Stomach (tissue), 9 donors: ENCODE results near the gene EML6. TPM values are rescaled to one million over a fixed set of nuclear protein-coding genes. Genes with fewer than 3 reads are reported as not detected.

ENCODE experiments used
- DNase-seq, 2 donors: peaks; one replicate each; pipeline versions ENCODE4 v3.0.0 to v3.0.0-alpha.2; 2013 to 2019
- H3K27ac ChIP-seq, 5 donors: fragments of 200-600 bp in 4 of 5; sonication (generic) in 4 of 5; one replicate each; pipeline ENCODE4 v1.5.1; 2013 to 2019; ENCODE audit warnings: mild to moderate bottlenecking in 1 of 5, moderate library complexity in 1 of 5
- H3K27me3 ChIP-seq, 3 donors: fragments of 200-600 bp; sonication (generic); one replicate each; pipeline ENCODE4 v1.5.1; 2017 to 2019; ENCODE audit warnings: mixed run types in 1 of 3
- H3K36me3 ChIP-seq, 4 donors: fragments of 200-600 bp; sonication (generic); 1 replicate in 3 of 4; 2 replicates in 1 of 4; pipeline ENCODE4 v1.5.1; 2016 to 2019
- H3K4me1 ChIP-seq, 4 donors: fragments of 200-600 bp; sonication (generic); one replicate each; pipeline ENCODE4 v1.5.1; 2016 to 2019
- H3K4me3 ChIP-seq, 4 donors: fragments of 200-600 bp; sonication (generic) in 3 of 4; one replicate each; pipeline ENCODE4 v1.5.1; 2016 to 2019; ENCODE audit warnings: mild to moderate bottlenecking in 1 of 4
- H3K9me3 ChIP-seq, 4 donors: fragments of 200-600 bp; sonication (generic); one replicate each; pipeline ENCODE4 v1.5.1; 2016 to 2019
- CTCF ChIP-seq, 7 experiments: fragments of 450-650 bp in 4 of 7; fragments of 200-600 bp in 3 of 7; sonication (generic) in 3 of 7; IDR thresholded peaks; one replicate each; pipeline ENCODE4 v1.5.1; 2016 to 2019; ENCODE audit warnings: antibody characterized with exemption in 7 of 7, control low read depth in 2 of 7, mild to moderate bottlenecking in 1 of 7
- EP300 ChIP-seq: sonication (generic); formaldehyde crosslinking; IDR thresholded peaks from one replicate; pipeline ENCODE4 v1.6.1; 2017; ENCODE audit warnings: antibody characterized with exemption
- POLR2A ChIP-seq, 4 donors: fragments of 450-650 bp; IDR thresholded peaks; one replicate each; pipeline ENCODE4 v1.6.1; 2016; ENCODE audit warnings: antibody characterized with exemption in 4 of 4, control low read depth in 2 of 4, mild to moderate bottlenecking in 1 of 4, moderate library complexity in 1 of 4
- POLR2AphosphoS5 ChIP-seq, 3 donors: sonication (generic); formaldehyde crosslinking; IDR thresholded peaks; one replicate each; pipeline ENCODE4 v1.6.1; 2016; ENCODE audit warnings: antibody characterized with exemption in 3 of 3
- WGBS, 5 donors: extraction: QIAGEN DNeasy Blood & Tissue Kit in 3 of 5; methylation state at CpG; one replicate each; pipeline versions ENCODE4 v1.1.5 to v1.1.7; 2013 to 2018; 5-methylcytosine and 5-hydroxymethylcytosine counted together
- intact Hi-C: fragments of 100-400 bp; cut with DNase I; formaldehyde crosslinking; loops from one replicate; pipeline ENCODE4 v1.15.1; 2023; ENCODE audit warnings: low total_unique reads
- polyA plus RNA-seq, 3 donors: library from polyadenylated mRNA; stranded (reverse); fragments of 200-250 nt; gene quantifications; one replicate each; pipeline ENCODE4 v1.2.3, GENCODE V29; 2013
- total RNA-seq, 5 donors: library from RNA; depleted of rRNA; stranded (reverse); fragments of >200 nt; gene quantifications; one replicate each; pipeline versions ENCODE4 v1.1.0 to v1.2.3, GENCODE V29; 2014 to 2016
- donor health status: healthy with polysubstance abuse.
- donor health status: Bipolar disorder and iron deficiency.
- donor health status: healthy.

EML6 gene
- total and polyA plus RNA-seq, 8 donors = 0.45 to 10.1 (median 1.8) TPM; not detected in 1

GRCh38 chr2:54771166-54771885 lies 47.9 kb downstream of the EML6 start:
- intact Hi-C loops = no loop called here
- 86 to 94% (median 90%) methylated on average over 10 of the region's 10 CpGs for WGBS, 5 donors

GRCh38 chr2:54772110-54772509 lies 48.6 kb downstream of the EML6 start:
- no peaks in the 10 kb centered on the region for H3K27me3 ChIP-seq
- no peak for DNase-seq
- no peak for TF ChIP-seq POLR2A (IDR thresholded peaks at IDR 0.05)
- TF ChIP-seq POLR2AphosphoS5 (IDR thresholded peaks at IDR 0.05) = no peak
- TF ChIP-seq CTCF (IDR thresholded peaks at IDR 0.05) = no peak
- no peak for TF ChIP-seq EP300

More at GRCh38 chr2:54771166-54771885, 47.9 kb downstream of the EML6 start:
- DNase-seq = no peak
- Histone ChIP-seq H3K4me3 (no peak overlapping the region), H3K36me3 (no peaks in the 10 kb centered on the region), H3K27me3 (no peaks in the 10 kb centered on the region), H3K4me1 (no peaks in the 10 kb centered on the region), H3K9me3 (peaks cover 5 to 14% (median 8%) of the 10 kb centered on the region in 4 donors), H3K27ac (no peak overlapping the region)
- TF ChIP-seq POLR2A (IDR thresholded peaks at IDR 0.05) (no peak), CTCF (IDR thresholded peaks at IDR 0.05) (no peak), EP300 (no peak), POLR2AphosphoS5 (IDR thresholded peaks at IDR 0.05) (no peak)

GRCh38 chr2:54772531-54772930 lies 49.1 kb downstream of the EML6 start:
- Histone ChIP-seq H3K27ac (no peak overlapping the region), H3K4me3 (no peak overlapping the region), H3K36me3 (no peaks in the 10 kb centered on the region), H3K4me1 (no peaks in the 10 kb centered on the region), H3K9me3 (peaks cover 5 to 17% (median 8%) of the 10 kb centered on the region in 4 donors), H3K27me3 (no peaks in the 10 kb centered on the region)
- TF ChIP-seq POLR2AphosphoS5 (IDR thresholded peaks at IDR 0.05) (no peak), POLR2A (IDR thresholded peaks at IDR 0.05) (no peak), EP300 (no peak)
- 48 to 71% (median 61%) methylated on average over 4 of the region's 4 CpGs for whole genome bisulfite sequencing, 5 donors
- intact Hi-C loops = no loop called here
- no peak for DNase-seq

More at GRCh38 chr2:54772110-54772509, 48.6 kb downstream of the EML6 start:
- intact Hi-C loops = no loop called here
- Histone ChIP-seq H3K4me3 (no peak overlapping the region), H3K36me3 (no peaks in the 10 kb centered on the region), H3K4me1 (no peaks in the 10 kb centered on the region), H3K9me3 (peaks cover 5 to 17% (median 8%) of the 10 kb centered on the region in 4 donors), H3K27ac (no peak overlapping the region)
- WGBS, 5 donors = 69 to 77% (median 72%) methylated on average over 3 of the region's 3 CpGs

- no peaks in the 10 kb centered on the region for H3K4me1 ChIP-seq
- H3K9me3 ChIP-seq = peaks cover 5 to 17% (median 8%) of the 10 kb centered on the region in 4 donors
- TF ChIP-seq POLR2AphosphoS5 (IDR thresholded peaks at IDR 0.05) (no peak), EP300 (no peak), POLR2A (IDR thresholded peaks at IDR 0.05) (no peak), CTCF (IDR thresholded peaks at IDR 0.05) (no peak)
- H3K4me3 ChIP-seq = no peak overlapping the region
- whole genome bisulfite sequencing, 5 donors = 83 to 91% (median 88%) methylated on average over 3 of the region's 3 CpGs
- H3K36me3 ChIP-seq = no peaks in the 10 kb centered on the region
- H3K27ac ChIP-seq = no peak overlapping the region
- H3K27me3 ChIP-seq = no peaks in the 10 kb centered on the region
- no peak for DNase-seq
- intact Hi-C loops = no loop called here
Observed at GRCh38 chr2:54773233-54773632, 49.8 kb downstream of the EML6 start.

GRCh38 chr2:54773838-54774237 lies 50.4 kb downstream of the EML6 start:
- Histone ChIP-seq H3K9me3 (peaks cover 5 to 17% (median 8%) of the 10 kb centered on the region in 4 donors), H3K36me3 (no peaks in the 10 kb centered on the region), H3K4me1 (no peaks in the 10 kb centered on the region), H3K27me3 (no peaks in the 10 kb centered on the region), H3K27ac (no peak overlapping the region), H3K4me3 (no peak overlapping the region)
- intact Hi-C loops = no loop called here
- 74 to 90% (median 83%) methylated on average over 2 of the region's 2 CpGs for WGBS, 5 donors
- TF ChIP-seq CTCF (IDR thresholded peaks at IDR 0.05) = no peak
- DNase-seq = no peak
